PC-9 (cell line): Measurements from ENCODE around the gene VSIG10L. TPM values are rescaled to one million over a fixed set of nuclear protein-coding genes. Genes with fewer than 3 reads are reported as not detected.

Experiments used
- BruUV-seq: library from RNA; stranded (reverse); fragments of 400-500 nt; replicated peaks from 2 replicates; lab custom pipeline; 2021; lab: Mats Ljungman, UMichigan
- CTCF ChIA-PET: fragments of 300-600 bp; sonication (Branson Sonifier 250); formaldehyde crosslinking; loops from one replicate; lab custom pipeline; 2022; ENCODE audit warnings: antibody characterized with exemption; lab: Charles Lee
- POLR2A ChIA-PET: fragments of 300-600 bp; sonication (Branson Sonifier 250); formaldehyde crosslinking; loops from one replicate; lab custom pipeline; 2022; ENCODE audit warnings: antibody characterized with exemption; ENCODE audit not compliant: unreplicated experiment; lab: Charles Lee
- DNase-seq, 2 experiments: peaks; one replicate each; pipeline versions ENCODE4 v3.0.0 to v3.0.0-alpha.2; 2015 to 2022; ENCODE audit warnings: mixed read lengths in 1 of 2
- H2AFZ ChIP-seq: fragments of 200-600 bp; sonication (generic); 2 replicates; pipeline ENCODE4 v1.8.1; 2017; ENCODE audit warnings: antibody characterized with exemption
- H3F3A ChIP-seq: fragments of 200-600 bp; sonication (generic); 2 replicates; pipeline ENCODE4 v1.8.1; 2017; ENCODE audit warnings: antibody characterized with exemption, mild to moderate bottlenecking, low read depth; ENCODE audit not compliant: insufficient read depth
- H3K27ac ChIP-seq: fragments of 200-600 bp; sonication (generic); 2 replicates; pipeline ENCODE4 v1.6.1; 2016; ENCODE audit warnings: mixed run types
- H3K27me3 ChIP-seq: fragments of 200-600 bp; sonication (generic); 2 replicates; pipeline ENCODE4 v1.6.1; 2016; ENCODE audit warnings: low read depth, mixed run types; ENCODE audit not compliant: insufficient read depth
- H3K36me3 ChIP-seq: fragments of 200-600 bp; sonication (generic); 2 replicates; pipeline ENCODE4 v1.6.1; 2016; ENCODE audit warnings: low read depth, mixed run types
- H3K4me1 ChIP-seq: fragments of 200-600 bp; sonication (generic); replicated peaks from 2 replicates; pipeline ENCODE4 v1.6.1; 2016; ENCODE audit warnings: mixed run types; ENCODE audit not compliant: insufficient read depth
- H3K4me2 ChIP-seq: fragments of 200-600 bp; sonication (generic); 2 replicates; pipeline ENCODE4 v1.6.1; 2017; ENCODE audit warnings: mixed run types
- H3K4me3 ChIP-seq: fragments of 200-600 bp; sonication (generic); 2 replicates; pipeline ENCODE4 v1.6.1; 2016; ENCODE audit warnings: mixed run types
- H3K79me2 ChIP-seq: fragments of 200-600 bp; sonication (generic); 2 replicates; pipeline ENCODE4 v1.6.1; 2017; ENCODE audit warnings: low read depth, mixed run types
- H3K9me2 ChIP-seq: fragments of 200-600 bp; sonication (generic); 2 replicates; pipeline ENCODE4 v1.8.1; 2017; ENCODE audit warnings: mild to moderate bottlenecking; ENCODE audit not compliant: insufficient read depth
- H3K9me3 ChIP-seq: fragments of 200-600 bp; sonication (generic); 2 replicates; pipeline ENCODE4 v1.8.1; 2016; ENCODE audit warnings: low read depth; ENCODE audit not compliant: insufficient read depth
- H4K20me1 ChIP-seq: fragments of 200-600 bp; sonication (generic); 2 replicates; pipeline ENCODE4 v1.8.1; 2017; ENCODE audit not compliant: insufficient read depth
- CTCF ChIP-seq: fragments of 200-600 bp; sonication (generic); conservative IDR thresholded peaks from 2 replicates; pipeline ENCODE4 v1.6.1; 2017; ENCODE audit warnings: mixed run types, antibody characterized with exemption, mild to moderate bottlenecking, moderate library complexity
- EZH2 ChIP-seq: fragments of 200-600 bp; sonication (generic); IDR thresholded peaks from 2 replicates; pipeline ENCODE4 v1.8.0; 2017; ENCODE audit warnings: antibody characterized with exemption, low read depth
- intact Hi-C: fragments of 100-400 bp; cut with micrococcal nuclease; formaldehyde crosslinking; loops from one replicate; pipeline ENCODE4 v1.10.0; 2022; ENCODE audit not compliant: unreplicated experiment
- total RNA-seq: library from RNA; stranded (reverse); gene quantifications from 2 replicates; pipeline ENCODE4 v1.2.3, GENCODE V29; 2021

The VSIG10L gene
- total RNA-seq, 1 experiment from 2014 or later, result 2.8 TPM

- no peaks in the 10 kb centered on the region for H3K4me1 ChIP-seq
- ChIA-PET CTCF (no interaction called here), POLR2A (no interaction called here)
- no peak for DNase-seq
- no peak overlapping the region for H3K4me3 ChIP-seq
- H3K36me3 ChIP-seq, result no peaks in the 10 kb centered on the region
- H4K20me1 ChIP-seq, result no peaks in the 10 kb centered on the region
- no TSS peak for BruUV-seq
- no peaks in the 10 kb centered on the region for H3K9me2 ChIP-seq
- TF ChIP-seq EZH2 (no peak), CTCF (no peak)
- no peak overlapping the region for H3K27ac ChIP-seq
- 0 out of 2 replicates have a peak, but pooled peaks cover 4% of the 10 kb centered on the region for H3K9me3 ChIP-seq
- H3F3A ChIP-seq, result no peaks in the 10 kb centered on the region
- H2AFZ ChIP-seq, result no peak overlapping the region
- peaks cover 72% of the 10 kb centered on the region for H3K27me3 ChIP-seq
- H3K4me2 ChIP-seq, result no peak overlapping the region
- intact Hi-C loops, result no loop called here
- no peaks in the 10 kb centered on the region for H3K79me2 ChIP-seq
These were observed 40.7 kb downstream of the VSIG10L start for GRCh38 chr19:51301266-51301665.

GRCh38 chr19:51297406-51297805 is 44.5 kb downstream of the VSIG10L start:
- Histone ChIP-seq H3K4me1 (no peaks in the 10 kb centered on the region), H3K9me3 (no peaks in the 10 kb centered on the region), H3K9me2 (no peaks in the 10 kb centered on the region), H3K27ac (no peak overlapping the region), H2AFZ (no peak overlapping the region), H3F3A (no peaks in the 10 kb centered on the region), H4K20me1 (no peaks in the 10 kb centered on the region), H3K36me3 (no peaks in the 10 kb centered on the region), H3K4me3 (no peak overlapping the region), H3K27me3 (peaks cover 91% of the 10 kb centered on the region), H3K4me2 (no peak overlapping the region), H3K79me2 (no peaks in the 10 kb centered on the region)
- ChIA-PET CTCF (interaction anchor here (0.7 kb wide), 1 partner anchor 1270 kb away, joined by 9 read pairs; no protein-coding TSS in a partner anchor), POLR2A (no interaction called here)
- intact Hi-C loops, result no loop called here
- BruUV-seq, result no TSS peak
- no peak for TF ChIP-seq CTCF
- no peak for TF ChIP-seq EZH2
- DNase-seq, result no peak

- peaks cover 96% of the 10 kb centered on the region for H3K27me3 ChIP-seq
- H3F3A ChIP-seq, result no peaks in the 10 kb centered on the region
- CTCF ChIA-PET, result no interaction called here
- H3K4me2 ChIP-seq, result no peak overlapping the region
- H3K79me2 ChIP-seq, result no peaks in the 10 kb centered on the region
- DNase-seq, result no peak
- POLR2A ChIA-PET, result no interaction called here
- no peak overlapping the region for H3K27ac ChIP-seq
- no peaks in the 10 kb centered on the region for H3K36me3 ChIP-seq
- no TSS peak for BruUV-seq
- H3K4me1 ChIP-seq, result no peaks in the 10 kb centered on the region
- intact Hi-C loops, result no loop called here
- no peak overlapping the region for H2AFZ ChIP-seq
- H3K9me3 ChIP-seq, result no peaks in the 10 kb centered on the region
- H3K4me3 ChIP-seq, result no peak overlapping the region
- H3K9me2 ChIP-seq, result no peaks in the 10 kb centered on the region
- H4K20me1 ChIP-seq, result no peaks in the 10 kb centered on the region
- TF ChIP-seq CTCF (no peak), EZH2 (no peak)
These were observed 45.4 kb downstream of the VSIG10L start for GRCh38 chr19:51296336-51297093.
